ENCODE measurements around the gene SWAP70. TPM values are rescaled to one million over a fixed set of nuclear protein-coding genes. Genes with fewer than 3 reads are reported as not detected.

Gene SWAP70
- total RNA-seq, 1 donor from 2014 or later = 50.1 TPM

- H3K4me3 ChIP-seq = no peak overlapping the region
- no peak for DNase-seq
- intact Hi-C loops (cut with DNase I) = no loop called here
- no peak for TF ChIP-seq CTCF (IDR thresholded peaks at IDR 0.05)
- no peak for ATAC-seq
- H3K9me3 ChIP-seq = no peaks in the 10 kb centered on the region
- H3K27me3 ChIP-seq (ENCODE audit: low read depth) = no peaks in the 10 kb centered on the region
- H3K27ac ChIP-seq = no peak overlapping the region
- H3K36me3 ChIP-seq = no peaks in the 10 kb centered on the region
- peaks cover 10% of the 10 kb centered on the region for H3K4me1 ChIP-seq
These were observed 16.2 kb downstream of the SWAP70 start for GRCh38 chr11:9680028-9680427.

GRCh38 chr11:9681583-9682372 lies 17.9 kb downstream of the SWAP70 start:
- ATAC-seq = peak in 1 of 2 donors; percentile 16
- DNase-seq = no peak
- intact Hi-C loops (cut with DNase I) = no loop called here
- H3K4me1 ChIP-seq = peaks cover 14% of the 10 kb centered on the region
- H3K36me3 ChIP-seq = no peaks in the 10 kb centered on the region
- no peak for TF ChIP-seq CTCF (IDR thresholded peaks at IDR 0.05)
- no peak overlapping the region for H3K27ac ChIP-seq
- H3K27me3 ChIP-seq (ENCODE audit: low read depth) = no peaks in the 10 kb centered on the region
- no peaks in the 10 kb centered on the region for H3K9me3 ChIP-seq
- no peak overlapping the region for H3K4me3 ChIP-seq

- no peak for DNase-seq
- H3K9me3 ChIP-seq = no peaks in the 10 kb centered on the region
These were observed 24.0 kb downstream of the SWAP70 start for GRCh38 chr11:9687711-9688477.

GRCh38 chr11:9688716-9689511 lies 25.0 kb downstream of the SWAP70 start:
- H3K27me3 ChIP-seq (ENCODE audit: low read depth) = no peaks in the 10 kb centered on the region
- TF ChIP-seq CTCF (IDR thresholded peaks at IDR 0.05) = no peak
- H3K4me1 ChIP-seq = peaks cover 64% of the 10 kb centered on the region
- no peak overlapping the region for H3K4me3 ChIP-seq
- no peaks in the 10 kb centered on the region for H3K9me3 ChIP-seq
- DNase-seq (no peak), ATAC-seq (peak; percentile 55 to 59)
- no peaks in the 10 kb centered on the region for H3K36me3 ChIP-seq
- H3K27ac ChIP-seq = peak overlapping the region; percentile 83
- intact Hi-C loops (cut with DNase I) = no loop called here

More at GRCh38 chr11:9687711-9688477, 24.0 kb downstream of the SWAP70 start:
- TF ChIP-seq CTCF (IDR thresholded peaks at IDR 0.05) = no peak
- Histone ChIP-seq H3K4me1 (peaks cover 59% of the 10 kb centered on the region), H3K36me3 (no peaks in the 10 kb centered on the region), H3K27me3 (ENCODE audit: low read depth) (no peaks in the 10 kb centered on the region), H3K4me3 (no peak overlapping the region), H3K27ac (peak overlapping the region; percentile 83)
- peak in 1 of 2 donors; percentile 42 for ATAC-seq
- intact Hi-C loops (cut with DNase I) = no loop called here

GRCh38 chr11:9689721-9690120 lies 25.8 kb downstream of the SWAP70 start:
- DNase-seq (no peak), ATAC-seq (peak in 1 of 2 donors; percentile 38)
- H3K9me3 ChIP-seq = no peaks in the 10 kb centered on the region
- H3K4me1 ChIP-seq = peaks cover 64% of the 10 kb centered on the region
- no peak overlapping the region for H3K4me3 ChIP-seq
- H3K27me3 ChIP-seq (ENCODE audit: low read depth) = no peaks in the 10 kb centered on the region
- no peak for TF ChIP-seq CTCF (IDR thresholded peaks at IDR 0.05)
- H3K27ac ChIP-seq = peak overlapping the region; percentile 83
- H3K36me3 ChIP-seq = peaks cover 7% of the 10 kb centered on the region
- intact Hi-C loops (cut with DNase I) = no loop called here

Measured in lower lobe of right lung (tissue), 2 donors.